ENCODE data around the gene ECE2.

GRCh38 chr3:184259878-184260723 is 15.7 kb upstream of the ECE2 start:
- TF ChIP-seq SP1 (IDR thresholded peaks at IDR 0.05): no peak
- TF ChIP-seq CTCF (IDR thresholded peaks at IDR 0.05; ENCODE audit: low read depth, low read length, missing input control): no peak
- no peak for TF ChIP-seq TAF1 (conservative IDR thresholded peaks at IDR 0.05)
- no peak for TF ChIP-seq RXRA (IDR thresholded peaks at IDR 0.05)
- no peak for TF ChIP-seq GABPA (IDR thresholded peaks at IDR 0.05 in 1 of 2, conservative IDR thresholded peaks at IDR 0.05 in 1 of 2)
- TF ChIP-seq JUND (IDR thresholded peaks at IDR 0.05): no peak
- TF ChIP-seq FOXA1 (IDR thresholded peaks at IDR 0.05): no peak
- TF ChIP-seq NR2F2 (IDR thresholded peaks at IDR 0.05): no peak
- no peak for TF ChIP-seq EGR1 (IDR thresholded peaks at IDR 0.05; ENCODE audit: low read depth in 2 of 2)
- no peak for TF ChIP-seq FOXA2 (IDR thresholded peaks at IDR 0.05)
